ENCODE data around the gene CNTNAP2.

DNA sequence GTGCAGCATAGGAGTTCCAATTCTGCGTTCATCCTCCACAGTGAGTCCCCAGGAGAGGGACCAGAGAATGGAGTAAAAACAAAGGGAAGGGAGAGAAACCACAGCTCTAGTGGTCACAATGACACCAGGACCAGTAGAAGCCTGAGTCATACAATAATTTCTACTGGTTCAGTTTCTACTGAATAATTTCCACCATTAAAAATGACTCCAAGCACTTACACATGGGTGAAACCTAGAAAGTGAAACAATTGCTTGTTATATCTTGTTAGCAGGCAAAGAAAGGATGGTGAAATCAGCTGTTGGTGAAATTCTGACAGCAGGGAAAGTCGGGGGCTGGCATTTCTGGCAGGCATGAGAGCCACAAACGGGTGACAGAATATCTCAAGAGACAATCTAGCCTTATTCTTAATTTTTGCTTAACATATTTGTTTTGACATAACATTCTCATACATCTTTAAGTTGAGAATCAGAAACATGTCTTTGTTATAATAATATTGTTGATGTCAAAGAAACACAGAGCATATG is 1408.2 kb downstream of the CNTNAP2 start:
- TF ChIP-seq, protein P1, sequence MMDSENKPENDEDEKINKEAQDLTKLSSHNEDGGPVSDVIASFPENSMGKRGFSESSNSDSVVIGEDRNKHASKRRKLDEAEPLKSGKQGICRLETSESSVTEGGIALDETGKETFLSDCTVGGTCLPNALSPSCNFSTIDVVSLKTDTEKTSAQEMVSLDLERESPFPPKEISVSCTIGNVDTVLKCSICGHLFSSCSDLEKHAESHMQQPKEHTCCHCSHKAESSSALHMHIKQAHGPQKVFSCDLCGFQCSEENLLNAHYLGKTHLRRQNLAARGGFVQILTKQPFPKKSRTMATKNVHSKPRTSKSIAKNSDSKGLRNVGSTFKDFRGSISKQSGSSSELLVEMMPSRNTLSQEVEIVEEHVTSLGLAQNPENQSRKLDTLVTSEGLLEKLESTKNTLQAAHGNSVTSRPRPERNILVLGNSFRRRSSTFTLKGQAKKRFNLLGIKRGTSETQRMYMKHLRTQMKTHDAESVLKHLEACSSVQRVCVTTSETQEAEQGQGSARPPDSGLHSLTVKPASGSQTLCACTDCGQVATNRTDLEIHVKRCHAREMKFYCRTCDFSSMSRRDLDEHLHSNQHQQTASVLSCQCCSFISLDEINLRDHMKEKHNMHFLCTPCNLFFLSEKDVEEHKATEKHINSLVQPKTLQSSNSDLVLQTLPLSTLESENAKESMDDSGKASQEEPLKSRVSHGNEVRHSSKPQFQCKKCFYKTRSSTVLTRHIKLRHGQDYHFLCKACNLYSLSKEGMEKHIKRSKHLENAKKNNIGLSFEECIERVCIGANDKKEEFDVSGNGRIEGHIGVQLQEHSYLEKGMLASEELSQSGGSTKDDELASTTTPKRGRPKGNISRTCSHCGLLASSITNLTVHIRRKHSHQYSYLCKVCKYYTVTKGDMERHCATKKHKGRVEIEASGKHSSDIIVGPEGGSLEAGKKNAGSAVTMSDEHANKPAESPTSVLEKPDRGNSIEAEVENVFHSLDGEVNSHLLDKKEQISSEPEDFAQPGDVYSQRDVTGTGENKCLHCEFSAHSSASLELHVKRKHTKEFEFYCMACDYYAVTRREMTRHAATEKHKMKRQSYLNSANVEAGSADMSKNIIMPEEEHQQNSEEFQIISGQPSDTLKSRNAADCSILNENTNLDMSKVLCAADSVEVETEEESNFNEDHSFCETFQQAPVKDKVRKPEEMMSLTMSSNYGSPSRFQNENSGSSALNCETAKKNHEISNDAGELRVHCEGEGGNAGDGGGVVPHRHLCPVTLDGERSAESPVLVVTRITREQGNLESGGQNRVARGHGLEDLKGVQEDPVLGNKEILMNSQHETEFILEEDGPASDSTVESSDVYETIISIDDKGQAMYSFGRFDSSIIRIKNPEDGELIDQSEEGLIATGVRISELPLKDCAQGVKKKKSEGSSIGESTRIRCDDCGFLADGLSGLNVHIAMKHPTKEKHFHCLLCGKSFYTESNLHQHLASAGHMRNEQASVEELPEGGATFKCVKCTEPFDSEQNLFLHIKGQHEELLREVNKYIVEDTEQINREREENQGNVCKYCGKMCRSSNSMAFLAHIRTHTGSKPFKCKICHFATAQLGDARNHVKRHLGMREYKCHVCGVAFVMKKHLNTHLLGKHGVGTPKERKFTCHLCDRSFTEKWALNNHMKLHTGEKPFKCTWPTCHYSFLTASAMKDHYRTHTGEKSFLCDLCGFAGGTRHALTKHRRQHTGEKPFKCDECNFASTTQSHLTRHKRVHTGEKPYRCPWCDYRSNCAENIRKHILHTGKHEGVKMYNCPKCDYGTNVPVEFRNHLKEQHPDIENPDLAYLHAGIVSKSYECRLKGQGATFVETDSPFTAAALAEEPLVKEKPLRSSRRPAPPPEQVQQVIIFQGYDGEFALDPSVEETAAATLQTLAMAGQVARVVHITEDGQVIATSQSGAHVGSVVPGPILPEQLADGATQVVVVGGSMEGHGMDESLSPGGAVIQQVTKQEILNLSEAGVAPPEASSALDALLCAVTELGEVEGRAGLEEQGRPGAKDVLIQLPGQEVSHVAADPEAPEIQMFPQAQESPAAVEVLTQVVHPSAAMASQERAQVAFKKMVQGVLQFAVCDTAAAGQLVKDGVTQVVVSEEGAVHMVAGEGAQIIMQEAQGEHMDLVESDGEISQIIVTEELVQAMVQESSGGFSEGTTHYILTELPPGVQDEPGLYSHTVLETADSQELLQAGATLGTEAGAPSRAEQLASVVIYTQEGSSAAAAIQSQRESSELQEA (CRISPR knock-in tag; IDR thresholded peaks at IDR 0.05; ENCODE audit: not compliant biosample characterization), result no peak
- TF ChIP-seq, protein P2, sequence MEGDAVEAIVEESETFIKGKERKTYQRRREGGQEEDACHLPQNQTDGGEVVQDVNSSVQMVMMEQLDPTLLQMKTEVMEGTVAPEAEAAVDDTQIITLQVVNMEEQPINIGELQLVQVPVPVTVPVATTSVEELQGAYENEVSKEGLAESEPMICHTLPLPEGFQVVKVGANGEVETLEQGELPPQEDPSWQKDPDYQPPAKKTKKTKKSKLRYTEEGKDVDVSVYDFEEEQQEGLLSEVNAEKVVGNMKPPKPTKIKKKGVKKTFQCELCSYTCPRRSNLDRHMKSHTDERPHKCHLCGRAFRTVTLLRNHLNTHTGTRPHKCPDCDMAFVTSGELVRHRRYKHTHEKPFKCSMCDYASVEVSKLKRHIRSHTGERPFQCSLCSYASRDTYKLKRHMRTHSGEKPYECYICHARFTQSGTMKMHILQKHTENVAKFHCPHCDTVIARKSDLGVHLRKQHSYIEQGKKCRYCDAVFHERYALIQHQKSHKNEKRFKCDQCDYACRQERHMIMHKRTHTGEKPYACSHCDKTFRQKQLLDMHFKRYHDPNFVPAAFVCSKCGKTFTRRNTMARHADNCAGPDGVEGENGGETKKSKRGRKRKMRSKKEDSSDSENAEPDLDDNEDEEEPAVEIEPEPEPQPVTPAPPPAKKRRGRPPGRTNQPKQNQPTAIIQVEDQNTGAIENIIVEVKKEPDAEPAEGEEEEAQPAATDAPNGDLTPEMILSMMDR (CRISPR knock-in tag; IDR thresholded peaks at IDR 0.05), result no peak
- TF ChIP-seq HCFC1 (IDR thresholded peaks at IDR 0.05; ENCODE audit: low read depth, low read length) (no peak), FOSL1 (CRISPR knock-in tag; IDR thresholded peaks at IDR 0.05; ENCODE audit: borderline replicate concordance) (no peak), PRPF4 (IDR thresholded peaks at IDR 0.05; ENCODE audit: low read depth, low read length, poor library complexity, severe bottlenecking) (no peak), ZNF329 (CRISPR knock-in tag; IDR thresholded peaks at IDR 0.05; ENCODE audit: low read depth) (no peak), TAF1 (CRISPR knock-in tag; IDR thresholded peaks at IDR 0.05) (no peak), ZNF354B (CRISPR knock-in tag; IDR thresholded peaks at IDR 0.05) (no peak), SNAPC2 (CRISPR knock-in tag; IDR thresholded peaks at IDR 0.05) (no peak), IKZF1 (IDR thresholded peaks at IDR 0.05) (no peak), ZNF558 (CRISPR knock-in tag; IDR thresholded peaks at IDR 0.05; ENCODE audit: borderline replicate concordance) (no peak)
- TF ChIP-seq, protein P3, sequence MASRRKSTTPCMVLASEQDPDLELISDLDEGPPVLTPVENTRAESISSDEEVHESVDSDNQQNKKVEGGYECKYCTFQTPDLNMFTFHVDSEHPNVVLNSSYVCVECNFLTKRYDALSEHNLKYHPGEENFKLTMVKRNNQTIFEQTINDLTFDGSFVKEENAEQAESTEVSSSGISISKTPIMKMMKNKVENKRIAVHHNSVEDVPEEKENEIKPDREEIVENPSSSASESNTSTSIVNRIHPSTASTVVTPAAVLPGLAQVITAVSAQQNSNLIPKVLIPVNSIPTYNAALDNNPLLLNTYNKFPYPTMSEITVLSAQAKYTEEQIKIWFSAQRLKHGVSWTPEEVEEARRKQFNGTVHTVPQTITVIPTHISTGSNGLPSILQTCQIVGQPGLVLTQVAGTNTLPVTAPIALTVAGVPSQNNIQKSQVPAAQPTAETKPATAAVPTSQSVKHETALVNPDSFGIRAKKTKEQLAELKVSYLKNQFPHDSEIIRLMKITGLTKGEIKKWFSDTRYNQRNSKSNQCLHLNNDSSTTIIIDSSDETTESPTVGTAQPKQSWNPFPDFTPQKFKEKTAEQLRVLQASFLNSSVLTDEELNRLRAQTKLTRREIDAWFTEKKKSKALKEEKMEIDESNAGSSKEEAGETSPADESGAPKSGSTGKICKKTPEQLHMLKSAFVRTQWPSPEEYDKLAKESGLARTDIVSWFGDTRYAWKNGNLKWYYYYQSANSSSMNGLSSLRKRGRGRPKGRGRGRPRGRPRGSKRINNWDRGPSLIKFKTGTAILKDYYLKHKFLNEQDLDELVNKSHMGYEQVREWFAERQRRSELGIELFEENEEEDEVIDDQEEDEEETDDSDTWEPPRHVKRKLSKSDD (CRISPR knock-in tag; IDR thresholded peaks at IDR 0.05; ENCODE audit: low read depth), result no peak
